ENCODE results near the gene ABCC11.

The ABCC11 gene

GRCh38 chr16:48173889-48174288 is 73.5 kb downstream of the ABCC11 start:
- no peak for TF ChIP-seq POLR2AphosphoS5 (IDR thresholded peaks at IDR 0.05; ENCODE audit: low read depth, low read length)

GRCh38 chr16:48172682-48173081 is 74.7 kb downstream of the ABCC11 start:
- TF ChIP-seq POLR2AphosphoS5 (IDR thresholded peaks at IDR 0.05; ENCODE audit: low read depth, low read length) = no peak
- TF ChIP-seq TAF1 (IDR thresholded peaks at IDR 0.05; ENCODE audit: borderline replicate concordance, insufficient read depth, low read length) = no peak
- no peak for TF ChIP-seq FOXP2 (optimal IDR thresholded peaks at IDR 0.05; ENCODE audit: borderline replicate concordance, extremely low read depth, extremely low read length, insufficient read depth)
- no peak for TF ChIP-seq SIN3A (IDR thresholded peaks at IDR 0.05; ENCODE audit: borderline replicate concordance, insufficient read depth, low read length)
- TF ChIP-seq, protein P1, sequence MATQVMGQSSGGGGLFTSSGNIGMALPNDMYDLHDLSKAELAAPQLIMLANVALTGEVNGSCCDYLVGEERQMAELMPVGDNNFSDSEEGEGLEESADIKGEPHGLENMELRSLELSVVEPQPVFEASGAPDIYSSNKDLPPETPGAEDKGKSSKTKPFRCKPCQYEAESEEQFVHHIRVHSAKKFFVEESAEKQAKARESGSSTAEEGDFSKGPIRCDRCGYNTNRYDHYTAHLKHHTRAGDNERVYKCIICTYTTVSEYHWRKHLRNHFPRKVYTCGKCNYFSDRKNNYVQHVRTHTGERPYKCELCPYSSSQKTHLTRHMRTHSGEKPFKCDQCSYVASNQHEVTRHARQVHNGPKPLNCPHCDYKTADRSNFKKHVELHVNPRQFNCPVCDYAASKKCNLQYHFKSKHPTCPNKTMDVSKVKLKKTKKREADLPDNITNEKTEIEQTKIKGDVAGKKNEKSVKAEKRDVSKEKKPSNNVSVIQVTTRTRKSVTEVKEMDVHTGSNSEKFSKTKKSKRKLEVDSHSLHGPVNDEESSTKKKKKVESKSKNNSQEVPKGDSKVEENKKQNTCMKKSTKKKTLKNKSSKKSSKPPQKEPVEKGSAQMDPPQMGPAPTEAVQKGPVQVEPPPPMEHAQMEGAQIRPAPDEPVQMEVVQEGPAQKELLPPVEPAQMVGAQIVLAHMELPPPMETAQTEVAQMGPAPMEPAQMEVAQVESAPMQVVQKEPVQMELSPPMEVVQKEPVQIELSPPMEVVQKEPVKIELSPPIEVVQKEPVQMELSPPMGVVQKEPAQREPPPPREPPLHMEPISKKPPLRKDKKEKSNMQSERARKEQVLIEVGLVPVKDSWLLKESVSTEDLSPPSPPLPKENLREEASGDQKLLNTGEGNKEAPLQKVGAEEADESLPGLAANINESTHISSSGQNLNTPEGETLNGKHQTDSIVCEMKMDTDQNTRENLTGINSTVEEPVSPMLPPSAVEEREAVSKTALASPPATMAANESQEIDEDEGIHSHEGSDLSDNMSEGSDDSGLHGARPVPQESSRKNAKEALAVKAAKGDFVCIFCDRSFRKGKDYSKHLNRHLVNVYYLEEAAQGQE (IDR thresholded peaks at IDR 0.05; ENCODE audit: insufficient read depth in 1 of 2, low read depth in 2 of 2, low read length in 2 of 2) = no peak

GRCh38 chr16:48169896-48170295 is 77.4 kb downstream of the ABCC11 start:
- TF ChIP-seq TAF1 (IDR thresholded peaks at IDR 0.05; ENCODE audit: borderline replicate concordance, insufficient read depth, low read length) (no peak), SIN3A (IDR thresholded peaks at IDR 0.05; ENCODE audit: borderline replicate concordance, insufficient read depth, low read length) (no peak), POLR2AphosphoS5 (IDR thresholded peaks at IDR 0.05; ENCODE audit: low read depth, low read length) (no peak), FOXP2 (optimal IDR thresholded peaks at IDR 0.05; ENCODE audit: borderline replicate concordance, extremely low read depth, extremely low read length, insufficient read depth) (no peak)
- TF ChIP-seq, protein P1 (IDR thresholded peaks at IDR 0.05; ENCODE audit: insufficient read depth in 1 of 2, low read depth in 2 of 2, low read length in 2 of 2) = no peak

DNA sequence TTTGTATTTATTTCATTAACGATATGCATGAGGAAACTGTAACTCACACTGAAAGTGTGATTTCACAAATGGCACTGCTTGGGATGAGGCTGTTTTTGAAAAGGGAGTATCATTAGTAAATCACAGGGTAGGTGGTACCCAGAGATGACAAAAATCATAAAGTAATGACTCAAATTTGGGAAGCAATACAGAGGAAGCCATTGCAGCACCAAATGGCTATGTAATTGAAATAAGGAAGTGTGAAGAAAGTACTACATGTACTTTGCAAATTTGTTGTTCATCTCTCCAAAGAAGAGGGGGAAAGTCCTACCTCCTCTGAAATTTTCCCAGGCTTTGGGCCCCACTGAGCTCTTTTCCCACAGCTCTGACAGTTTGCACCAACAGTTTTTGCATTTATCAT is 79.3 kb downstream of the ABCC11 start:
- TF ChIP-seq TAF1 (IDR thresholded peaks at IDR 0.05; ENCODE audit: borderline replicate concordance, insufficient read depth, low read length) = no peak
- no peak for TF ChIP-seq FOXP2 (optimal IDR thresholded peaks at IDR 0.05; ENCODE audit: borderline replicate concordance, extremely low read depth, extremely low read length, insufficient read depth)
- TF ChIP-seq, protein P1 (IDR thresholded peaks at IDR 0.05; ENCODE audit: insufficient read depth in 1 of 2, low read depth in 2 of 2, low read length in 2 of 2) = no peak
- TF ChIP-seq POLR2AphosphoS5 (IDR thresholded peaks at IDR 0.05; ENCODE audit: low read depth, low read length) = no peak
- no peak for TF ChIP-seq SIN3A (IDR thresholded peaks at IDR 0.05; ENCODE audit: borderline replicate concordance, insufficient read depth, low read length)

DNA sequence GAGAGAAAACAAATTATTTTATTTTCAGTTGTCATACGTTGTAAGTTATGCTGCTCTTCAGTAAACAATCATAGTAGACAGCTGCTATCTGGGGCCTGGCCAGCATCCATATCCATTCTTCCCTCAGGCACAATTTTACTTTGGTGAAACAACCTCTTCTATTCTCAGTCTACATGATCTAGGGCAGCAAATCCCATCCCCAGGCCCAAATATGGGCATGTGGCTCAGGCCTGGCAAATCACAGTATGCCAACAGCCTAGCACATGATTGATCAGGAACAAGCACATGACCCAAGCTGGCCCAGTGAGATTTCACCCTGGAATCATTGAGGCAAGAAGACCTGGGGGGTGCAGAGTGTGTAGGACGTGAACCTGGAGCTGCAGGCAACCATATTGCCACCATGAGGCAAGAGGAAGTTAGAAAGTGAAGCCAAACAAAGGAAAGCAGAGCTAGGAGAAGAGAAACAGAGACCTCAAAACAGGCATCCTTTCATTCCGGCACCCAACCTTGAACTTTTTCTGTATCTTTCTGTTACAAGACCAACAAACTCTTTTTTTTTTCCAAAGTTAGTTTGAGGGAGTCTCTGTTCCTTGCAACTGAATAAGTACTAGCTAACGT is 81.3 kb downstream of the ABCC11 start:
- TF ChIP-seq SIN3A (IDR thresholded peaks at IDR 0.05; ENCODE audit: borderline replicate concordance, insufficient read depth, low read length) (no peak), TAF1 (IDR thresholded peaks at IDR 0.05; ENCODE audit: borderline replicate concordance, insufficient read depth, low read length) (no peak), FOXP2 (optimal IDR thresholded peaks at IDR 0.05; ENCODE audit: borderline replicate concordance, extremely low read depth, extremely low read length, insufficient read depth) (no peak), POLR2AphosphoS5 (IDR thresholded peaks at IDR 0.05; ENCODE audit: low read depth, low read length) (no peak)
- TF ChIP-seq, protein P1 (IDR thresholded peaks at IDR 0.05; ENCODE audit: insufficient read depth in 1 of 2, low read depth in 2 of 2, low read length in 2 of 2) = no peak

All from PFSK-1 (cell line).